Activated CD4-positive, CD25-positive, alpha-beta regulatory T cell treated with anti-CD3 and anti-CD28 coated beads, Interleukin-2, amount 50 U/mL, for 72 hours (primary cell): Measurements from ENCODE around the gene IFNW1.

Experiments
- DNase-seq: peaks from one replicate; pipeline ENCODE4 v3.0.0; 2021

The IFNW1 gene

GRCh38 chr9:21104787-21105186, 36.8 kb downstream of the IFNW1 start:
- DNase-seq: no peak

DNA sequence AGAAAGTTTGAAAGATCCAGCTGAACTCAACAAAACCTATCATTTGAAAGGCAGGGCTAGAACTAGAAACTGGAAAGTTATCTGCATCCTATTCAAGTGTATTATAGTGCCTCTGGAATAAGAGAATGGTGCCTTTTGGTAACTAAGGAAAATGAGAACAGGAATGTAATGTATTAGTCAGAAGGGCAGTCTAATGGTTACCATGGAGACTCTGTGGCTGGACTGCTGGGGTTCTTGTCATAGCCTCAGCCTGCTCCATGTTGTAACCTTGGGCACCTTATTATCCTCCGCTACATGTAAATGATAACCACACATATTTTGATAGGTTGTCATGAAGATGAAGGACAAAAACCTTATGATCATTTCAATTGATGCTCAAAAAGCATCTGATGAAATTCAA, 39.3 kb downstream of the IFNW1 start:
- no peak for DNase-seq

GRCh38 chr9:21097817-21098216, 43.8 kb downstream of the IFNW1 start:
- no peak for DNase-seq

- DNase-seq: no peak
Measured at GRCh38 chr9:21096901-21097255, 44.8 kb downstream of the IFNW1 start.

DNA sequence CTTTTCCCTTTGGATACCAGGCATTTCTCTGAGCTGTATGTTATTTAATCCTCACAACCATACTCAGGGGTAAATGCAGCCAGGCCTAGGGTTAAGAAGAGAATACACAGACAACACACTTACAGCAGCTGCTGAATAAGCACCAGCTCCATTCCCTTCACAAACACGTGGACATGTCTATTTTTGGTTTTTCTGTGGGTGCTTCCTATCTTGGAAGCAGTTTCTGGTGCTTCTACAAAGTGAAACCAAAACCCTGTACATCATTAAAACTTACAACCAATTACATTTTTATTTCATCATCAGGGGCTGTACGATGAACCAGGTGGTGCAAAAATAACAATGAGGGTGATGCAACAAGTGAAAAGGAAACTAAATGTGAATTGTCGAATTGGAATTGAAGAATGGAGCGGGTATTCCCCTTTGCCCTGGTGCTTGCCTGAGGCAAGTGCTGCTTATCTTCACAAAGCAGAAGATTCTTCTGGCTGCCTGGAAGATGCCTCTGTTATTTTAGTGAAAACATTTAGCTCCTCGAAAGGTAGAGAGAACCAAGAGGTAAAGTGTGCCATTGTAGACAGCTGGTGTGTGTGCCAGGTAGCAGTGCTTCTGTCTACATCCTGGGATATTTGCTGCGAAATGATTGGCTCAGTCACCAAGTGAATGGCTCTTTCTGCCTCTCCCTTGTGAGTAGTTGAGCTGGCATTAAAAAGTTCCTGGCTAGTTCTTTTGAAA, 45.3 kb downstream of the IFNW1 start:
- DNase-seq: no peak

DNA sequence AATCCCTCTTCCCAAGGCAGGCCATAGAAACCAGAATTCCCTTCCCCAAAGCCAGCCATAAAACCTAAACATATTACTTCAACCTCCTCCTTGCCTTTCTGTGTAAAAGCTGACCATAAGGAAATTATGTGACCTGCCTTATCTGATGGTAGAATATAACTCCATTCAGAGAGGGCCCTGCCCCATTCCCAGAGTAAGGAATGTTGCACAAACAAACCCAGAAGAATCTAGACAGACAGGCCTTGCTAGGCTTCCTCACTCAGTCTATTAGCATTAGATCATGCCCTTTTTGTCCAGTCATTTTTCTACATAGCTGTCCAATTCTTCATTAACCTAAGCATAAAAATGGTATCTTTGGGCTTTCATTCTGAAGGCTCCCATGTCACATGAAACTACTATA, 46.1 kb downstream of the IFNW1 start:
- DNase-seq: no peak
